A673 (cell line): ENCODE measurements around the gene SCO2.

ENCODE experiments used
- EZH2 ChIP-seq: fragments of 200-600 bp; sonication (generic); IDR thresholded peaks from 2 replicates; pipeline ENCODE4 v1.6.1; 2017; ENCODE audit warnings: borderline replicate concordance, low read depth, mild to moderate bottlenecking, mixed read lengths, antibody characterized with exemption, low read length; ENCODE audit not compliant: poor library complexity, severe bottlenecking
- TF ChIP-seq, protein P1 (sequence below): fragments of 300-800, 200-600 bp; sonication (generic); conservative IDR thresholded peaks from 2 replicates; pipeline ENCODE4 v1.5.1; 2017; ENCODE audit warnings: low read depth, mild to moderate bottlenecking, antibody characterized with exemption, low read length, moderate library complexity, mixed read lengths

DNA sequence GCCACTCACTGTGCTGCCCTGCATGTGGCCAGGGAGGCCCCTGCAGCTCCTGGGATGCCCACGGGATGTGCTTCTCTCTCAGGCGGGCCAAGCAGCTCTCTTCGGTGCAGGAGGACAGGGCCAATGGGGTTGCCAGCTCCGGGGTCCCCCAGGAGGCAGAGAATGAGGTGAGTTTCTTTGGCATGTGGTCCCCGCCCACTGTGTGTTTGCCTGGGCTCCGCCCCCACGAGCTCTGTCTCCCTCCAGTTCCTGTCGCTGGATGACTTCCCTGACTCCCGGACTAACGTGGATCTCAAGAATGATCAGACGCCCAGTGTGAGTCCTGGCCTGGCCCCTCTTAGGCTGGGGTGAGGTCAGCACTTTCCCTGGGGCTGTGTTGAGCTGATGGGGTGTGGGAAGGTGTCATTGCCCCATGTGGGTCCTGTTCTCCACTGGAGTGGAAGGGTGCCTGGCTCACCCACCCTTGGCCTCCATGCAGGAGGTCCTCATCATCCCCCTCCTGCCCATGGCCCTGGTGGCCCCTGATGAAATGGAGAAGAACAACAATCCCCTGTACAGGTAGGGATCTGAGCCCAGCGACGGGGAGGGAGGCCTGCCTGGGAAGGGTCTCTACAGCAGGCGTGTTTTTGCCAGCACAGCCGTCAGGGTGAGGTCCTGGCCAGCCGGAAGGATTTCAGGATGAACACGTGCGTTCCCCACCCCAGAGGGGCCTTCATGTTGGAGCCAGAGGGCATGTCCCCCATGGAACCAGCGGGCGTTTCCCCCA, 7.7 kb downstream of the SCO2 start:
- TF ChIP-seq, protein P1, sequence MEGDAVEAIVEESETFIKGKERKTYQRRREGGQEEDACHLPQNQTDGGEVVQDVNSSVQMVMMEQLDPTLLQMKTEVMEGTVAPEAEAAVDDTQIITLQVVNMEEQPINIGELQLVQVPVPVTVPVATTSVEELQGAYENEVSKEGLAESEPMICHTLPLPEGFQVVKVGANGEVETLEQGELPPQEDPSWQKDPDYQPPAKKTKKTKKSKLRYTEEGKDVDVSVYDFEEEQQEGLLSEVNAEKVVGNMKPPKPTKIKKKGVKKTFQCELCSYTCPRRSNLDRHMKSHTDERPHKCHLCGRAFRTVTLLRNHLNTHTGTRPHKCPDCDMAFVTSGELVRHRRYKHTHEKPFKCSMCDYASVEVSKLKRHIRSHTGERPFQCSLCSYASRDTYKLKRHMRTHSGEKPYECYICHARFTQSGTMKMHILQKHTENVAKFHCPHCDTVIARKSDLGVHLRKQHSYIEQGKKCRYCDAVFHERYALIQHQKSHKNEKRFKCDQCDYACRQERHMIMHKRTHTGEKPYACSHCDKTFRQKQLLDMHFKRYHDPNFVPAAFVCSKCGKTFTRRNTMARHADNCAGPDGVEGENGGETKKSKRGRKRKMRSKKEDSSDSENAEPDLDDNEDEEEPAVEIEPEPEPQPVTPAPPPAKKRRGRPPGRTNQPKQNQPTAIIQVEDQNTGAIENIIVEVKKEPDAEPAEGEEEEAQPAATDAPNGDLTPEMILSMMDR, result no peak
- no peak for TF ChIP-seq EZH2
